Fibroblast of skin of right biceps (primary cell): ENCODE results near the gene CARD14.

Experiments used
- DNase-seq: peaks from one replicate; pipeline ENCODE4 v3.0.0-alpha.2; 2013

The CARD14 gene

GRCh38 chr17:80169784-80170500, at the start of gene CARD14:
CARD14 (plus strand) TSS chr17:80170030; CDS start chr17:80181439, 11,409 bp downstream.
- no peak for DNase-seq

DNA sequence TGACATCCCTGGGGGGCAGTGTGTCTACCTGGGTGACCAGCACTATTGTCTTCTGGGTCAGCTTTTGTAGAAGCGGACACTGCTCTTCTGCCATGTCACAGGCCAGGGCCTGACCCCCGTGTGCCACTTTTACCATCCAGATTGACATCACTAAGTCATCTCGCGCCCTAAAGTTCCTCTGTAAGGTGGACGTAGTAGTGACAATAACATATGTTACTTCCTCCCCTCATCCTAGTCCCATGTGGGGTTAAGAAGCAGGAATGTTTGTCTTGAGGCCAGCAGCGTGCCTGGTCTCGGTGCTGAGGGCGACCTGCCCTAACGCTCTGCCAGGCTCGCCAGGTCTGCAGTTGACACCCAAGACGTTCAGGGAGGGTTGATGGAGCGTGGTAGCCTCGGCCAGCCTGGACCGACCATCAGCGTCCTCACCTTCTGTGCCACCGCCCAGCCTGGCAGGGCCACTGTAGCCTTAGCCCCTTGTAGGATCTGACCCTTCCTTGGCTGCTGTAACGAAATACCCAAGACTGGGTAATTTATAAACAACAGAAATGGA, 47.7 kb upstream of the CARD14 start:
- no peak for DNase-seq

DNA sequence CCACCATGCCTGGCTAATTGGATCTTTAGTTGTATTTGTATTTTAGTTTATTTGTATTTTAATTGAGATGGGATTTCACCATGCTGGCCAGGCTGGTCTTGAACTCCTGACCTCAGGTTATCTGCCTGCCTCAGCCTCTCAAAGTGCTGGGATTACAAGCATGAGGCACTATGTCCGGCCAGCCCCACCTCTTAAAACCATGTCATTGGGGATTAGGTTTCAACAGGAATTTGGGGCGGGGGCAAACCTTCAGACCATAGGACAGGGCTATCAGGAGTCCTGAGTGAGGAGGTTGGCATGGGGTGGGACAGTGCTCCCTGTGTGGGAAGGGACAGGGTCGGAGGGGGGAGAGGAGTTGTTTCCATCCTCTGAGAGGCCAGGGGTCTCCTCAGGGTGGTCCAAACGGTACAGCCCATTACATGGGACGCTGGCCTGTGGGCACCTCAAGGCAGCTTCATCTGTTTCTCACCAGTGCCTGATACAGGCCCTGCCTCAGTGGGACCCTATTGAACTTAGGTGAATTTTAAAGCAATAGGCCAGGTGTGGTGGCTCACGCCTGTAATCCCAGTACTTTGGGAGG, 46.8 kb upstream of the CARD14 start:
- no peak for DNase-seq

- DNase-seq: peak; percentile 36
These were observed 46.0 kb upstream of the CARD14 start for GRCh38 chr17:80123791-80124190.

DNA sequence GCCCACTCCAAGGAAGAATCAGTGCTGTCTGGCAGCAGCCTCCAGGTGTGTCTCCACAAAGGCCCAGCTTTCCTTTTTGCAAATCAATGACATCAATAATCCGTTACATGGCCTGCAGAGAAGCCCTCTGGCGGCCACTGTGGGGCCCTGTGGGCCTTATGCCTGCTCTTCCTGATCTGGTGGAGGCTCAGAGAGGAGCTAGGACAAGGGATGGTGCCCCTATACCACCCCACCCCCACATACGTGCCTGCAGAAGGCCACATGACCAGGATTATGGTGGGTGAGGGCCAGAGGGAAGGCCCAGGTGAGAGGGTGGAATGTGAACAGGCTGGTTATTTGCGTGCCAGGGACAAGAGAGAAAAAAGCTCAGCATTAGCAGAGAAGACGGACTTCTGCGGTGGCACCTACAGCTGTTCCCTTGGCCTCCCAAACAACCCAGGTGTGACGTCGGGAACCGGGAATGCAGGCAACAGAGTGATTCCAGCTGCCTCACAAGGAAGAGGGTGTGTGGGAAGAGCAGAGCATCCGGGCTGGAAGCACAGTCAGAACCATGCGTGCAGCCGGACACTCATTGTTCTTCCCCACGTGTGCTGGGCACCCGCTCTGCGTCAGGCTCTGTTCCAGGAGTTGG, 45.4 kb upstream of the CARD14 start:
- peak; percentile 31 for DNase-seq

DNA sequence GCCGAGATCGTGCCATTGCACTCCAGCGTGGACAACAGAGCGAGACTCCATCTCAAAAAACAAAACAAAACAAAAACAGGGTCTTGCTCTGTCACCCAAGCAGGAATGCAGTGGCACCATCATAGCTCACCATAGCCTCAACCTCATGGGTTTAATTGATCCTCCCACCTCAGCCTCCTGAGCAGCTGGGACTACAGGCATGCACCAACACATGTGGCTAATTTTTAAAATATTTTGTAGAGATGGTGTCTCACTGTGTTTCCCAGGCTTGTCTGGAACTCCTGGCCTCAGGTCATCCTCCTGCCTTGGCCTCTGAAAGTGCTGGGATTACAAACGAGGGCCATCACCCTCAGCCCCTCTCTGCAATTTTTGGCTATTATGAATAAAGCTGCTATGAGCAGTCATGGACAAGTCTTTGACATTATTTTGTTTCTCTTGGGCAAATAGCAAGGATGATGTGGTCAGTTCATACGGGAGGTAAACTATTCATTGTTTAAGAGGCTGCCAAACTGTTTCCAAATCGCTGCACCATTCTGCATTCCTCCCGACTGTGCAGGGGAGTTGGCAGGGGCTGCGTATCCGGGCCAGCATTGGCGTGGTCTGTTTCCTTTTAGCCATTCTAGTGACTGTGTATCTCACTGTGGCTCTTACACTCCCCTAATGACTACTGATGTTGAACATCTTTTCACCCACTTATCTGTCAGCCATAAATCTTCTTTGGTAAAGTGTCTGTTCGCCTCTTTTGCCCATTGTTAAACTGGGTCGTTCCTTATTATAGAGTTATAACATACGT, 44.0 kb upstream of the CARD14 start:
- DNase-seq: peak; percentile 69

GRCh38 chr17:80126449-80126715, 43.4 kb upstream of the CARD14 start:
- no peak for DNase-seq

- DNase-seq: no peak
These were observed 40.7 kb upstream of the CARD14 start for GRCh38 chr17:80129006-80129565.

DNA sequence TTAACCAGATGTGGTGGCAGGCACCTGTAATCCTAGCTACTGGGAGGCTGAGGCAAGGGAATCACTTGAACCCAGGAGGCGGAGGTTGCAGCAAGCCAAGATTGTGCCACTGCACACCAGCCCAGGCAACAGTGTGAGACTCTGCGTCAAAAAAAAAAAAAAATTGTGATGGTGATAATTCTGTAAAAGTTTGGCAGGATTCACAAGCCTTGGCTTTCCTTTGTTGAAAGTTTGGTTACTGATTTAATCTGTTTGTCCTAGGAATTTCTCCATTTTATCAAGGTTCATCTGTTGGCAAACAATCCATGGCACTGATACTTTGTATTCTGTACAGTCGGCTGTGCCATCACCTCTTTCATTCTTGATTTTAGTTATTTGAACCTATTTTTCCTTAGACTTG, 38.8 kb upstream of the CARD14 start:
- no peak for DNase-seq

GRCh38 chr17:80132906-80133625, 36.8 kb upstream of the CARD14 start:
- no peak for DNase-seq

DNA sequence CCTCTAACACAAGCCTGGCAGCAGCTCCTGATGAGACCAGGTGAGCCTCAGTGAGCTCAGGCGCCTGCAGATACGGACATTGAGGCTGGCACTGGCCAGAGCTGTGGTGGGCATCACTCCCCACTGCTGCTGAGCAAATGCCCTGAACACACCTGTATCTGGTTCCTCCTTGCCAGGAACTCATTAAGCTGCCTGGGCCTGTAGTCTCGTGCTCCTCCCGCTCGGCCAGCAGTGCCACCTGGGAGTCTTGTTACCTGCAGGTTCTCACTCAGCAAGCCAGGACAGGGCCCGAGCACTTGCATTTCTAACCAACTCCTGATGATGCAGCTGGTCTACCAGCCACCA, 36.2 kb upstream of the CARD14 start:
- DNase-seq: no peak

GRCh38 chr17:80137131-80137530, 32.7 kb upstream of the CARD14 start:
- DNase-seq: no peak

DNA sequence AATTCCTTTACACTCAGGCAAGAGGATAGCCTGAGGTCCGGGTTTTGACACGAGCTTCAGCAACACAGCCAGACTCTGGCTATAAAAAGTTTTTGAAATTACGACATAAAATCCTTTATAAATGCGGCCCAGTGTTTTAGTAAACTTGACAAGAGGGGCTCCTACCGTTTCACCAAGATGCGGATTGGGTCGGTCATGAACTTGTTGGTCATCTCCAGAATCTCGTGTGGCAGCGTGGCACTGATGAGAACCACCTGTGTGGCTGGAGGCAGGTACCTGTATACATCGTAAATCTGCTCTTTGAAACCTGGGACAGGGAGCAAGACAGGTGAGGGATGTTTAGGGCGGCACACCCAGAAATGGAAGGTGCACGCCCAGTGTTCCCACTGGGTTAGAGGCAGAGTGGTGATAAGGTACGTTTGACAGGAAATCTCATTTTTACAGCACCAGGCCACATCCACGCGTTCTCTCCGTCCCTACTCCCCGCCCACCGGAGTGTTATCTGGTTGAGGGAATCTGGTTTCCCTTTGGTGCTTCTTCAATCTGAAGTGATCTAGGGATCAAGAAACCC, 30.9 kb upstream of the CARD14 start:
- no peak for DNase-seq

DNA sequence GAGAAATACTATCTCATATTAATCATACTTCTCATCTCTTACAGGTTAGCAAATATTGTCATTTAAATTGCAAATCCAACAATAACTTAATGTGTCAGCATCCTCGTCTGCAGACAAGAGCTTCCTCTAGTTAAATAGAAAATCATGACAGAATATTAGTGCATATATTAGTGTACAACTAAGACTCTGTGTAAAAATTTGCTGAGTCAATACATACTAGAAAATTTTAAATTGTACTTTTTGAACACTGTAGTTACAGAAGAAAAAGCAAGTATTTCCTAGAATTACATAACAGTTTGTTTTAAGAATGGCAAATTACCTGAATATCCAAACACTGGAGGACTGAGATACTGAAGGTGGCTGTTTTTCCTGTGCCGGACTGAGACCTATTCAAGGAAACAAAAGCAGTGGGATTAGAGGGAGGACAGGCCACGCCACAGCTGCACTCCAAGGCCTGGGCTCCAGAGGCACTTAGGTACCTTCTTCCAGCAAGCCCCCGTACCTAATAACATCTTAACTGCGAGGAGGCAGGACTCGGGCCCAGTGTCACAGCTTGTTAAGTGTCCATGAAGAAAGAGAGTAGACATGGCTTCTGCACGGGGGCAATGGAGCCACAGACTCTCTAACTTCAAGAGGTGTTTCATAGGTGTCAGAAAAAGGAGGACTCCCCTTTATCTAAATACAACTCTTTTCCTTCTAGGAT, 28.2 kb upstream of the CARD14 start:
- no peak for DNase-seq

DNA sequence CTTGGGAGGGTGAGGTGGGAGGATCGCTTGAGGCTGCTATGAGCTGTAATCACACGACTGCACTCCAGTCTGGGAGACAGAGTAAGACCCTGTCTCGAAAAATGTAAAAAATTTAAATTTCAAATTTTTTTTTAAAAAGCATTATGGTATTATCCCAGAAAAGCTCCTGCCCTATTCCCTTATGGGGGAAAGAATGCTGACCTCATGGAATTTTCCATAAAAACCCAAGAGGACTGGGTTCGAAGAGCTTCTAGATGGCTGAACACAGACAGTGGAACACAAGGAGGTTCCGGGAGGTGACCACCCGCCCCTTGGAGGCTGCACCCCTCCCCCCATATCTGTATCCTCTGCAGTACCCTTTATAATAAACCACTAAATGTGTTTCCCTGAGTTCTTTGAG, 26.9 kb upstream of the CARD14 start:
- no peak for DNase-seq

GRCh38 chr17:80145076-80146075, 24.5 kb upstream of the CARD14 start:
- no peak for DNase-seq

- no peak for DNase-seq
These were observed 23.5 kb upstream of the CARD14 start for GRCh38 chr17:80146121-80147034.

- peak; percentile 99 for DNase-seq
These were observed 22.6 kb upstream of the CARD14 start, which contains the start of gene EIF4A3 for GRCh38 chr17:80147035-80147822. EIF4A3 (minus strand) TSS chr17:80147128; CDS start chr17:80146961, 167 bp downstream.
